Islet precursor cell (in vitro differentiated cells): ENCODE data around the gene SLC16A7.

Source experiments
- DNase-seq: peaks from one replicate; pipeline ENCODE4 v3.0.0-alpha.2; 2018

The SLC16A7 gene

DNA sequence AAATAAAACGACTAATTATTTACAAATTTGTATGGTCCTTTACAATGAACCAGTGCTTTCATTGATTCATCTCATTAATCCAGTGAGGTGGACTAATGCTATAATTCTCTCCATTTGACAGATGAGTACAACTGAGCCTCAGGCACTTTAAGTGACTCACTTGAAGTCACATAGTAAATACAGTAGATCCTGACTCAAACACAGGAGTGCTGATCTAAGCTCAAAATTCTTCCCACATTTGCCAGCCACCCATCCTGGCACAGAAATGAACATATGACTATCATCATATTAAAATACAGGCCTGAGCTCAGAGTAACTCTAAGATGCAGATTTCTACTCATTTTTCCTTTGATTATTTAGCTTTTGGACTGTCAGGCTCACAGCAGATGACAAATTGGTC is 30.6 kb downstream of the SLC16A7 start:
- DNase-seq: no peak

DNA sequence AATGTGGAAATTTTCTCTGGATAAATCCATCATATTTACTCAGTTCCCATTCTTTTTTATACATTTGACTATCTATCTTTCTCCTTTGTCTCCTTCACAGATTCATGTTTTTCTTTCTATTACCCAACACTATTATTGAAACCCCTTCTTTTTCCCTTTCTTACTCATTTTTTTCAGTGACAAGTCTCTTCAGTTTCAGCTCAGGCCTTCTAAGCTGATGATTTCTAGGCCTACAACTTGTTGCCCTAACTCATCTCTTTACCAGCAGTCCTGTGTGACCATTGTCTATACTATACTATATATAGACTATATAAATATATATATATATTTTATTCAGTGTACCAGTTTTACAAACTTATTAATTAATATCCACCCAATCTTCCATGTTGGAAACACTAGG is 31.8 kb downstream of the SLC16A7 start:
- no peak for DNase-seq

DNA sequence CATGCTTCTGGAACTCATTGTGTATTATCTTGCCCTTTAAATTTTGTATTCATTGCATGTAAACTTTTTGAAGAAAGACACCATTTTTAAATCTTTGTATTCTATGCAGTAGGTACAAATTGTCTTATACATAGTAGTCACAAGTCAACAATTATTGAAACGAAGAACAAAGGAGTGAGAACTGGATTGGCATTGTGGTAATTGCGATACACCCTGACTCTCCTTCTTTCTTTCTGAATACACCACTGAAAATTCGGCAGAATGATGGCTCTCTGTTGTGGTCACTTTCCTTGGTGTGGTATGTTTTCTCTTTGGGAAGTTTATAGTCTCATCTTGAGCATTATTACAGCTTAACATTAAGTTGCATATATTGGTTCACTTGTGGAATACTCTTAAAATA is 34.1 kb downstream of the SLC16A7 start:
- no peak for DNase-seq

DNA sequence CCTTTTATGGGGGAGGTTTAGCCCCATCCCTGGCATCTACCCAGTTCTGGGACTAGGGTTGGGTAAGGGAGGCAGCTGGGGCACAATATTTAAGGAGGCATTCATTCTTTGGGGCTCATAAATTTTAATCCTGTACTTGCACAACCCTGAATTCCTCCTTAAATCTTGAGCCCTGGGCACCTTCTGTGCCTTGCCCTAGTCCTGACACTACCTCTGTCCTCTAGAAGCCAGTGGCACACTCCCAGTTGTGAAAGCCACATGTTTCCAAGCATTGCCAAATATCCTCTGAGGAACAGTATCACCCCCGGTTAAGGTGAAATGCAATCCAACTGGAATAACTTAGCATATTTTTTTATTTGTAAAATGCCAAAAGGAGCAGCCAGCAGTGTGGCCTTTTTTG is 36.6 kb downstream of the SLC16A7 start:
- DNase-seq: no peak

DNA sequence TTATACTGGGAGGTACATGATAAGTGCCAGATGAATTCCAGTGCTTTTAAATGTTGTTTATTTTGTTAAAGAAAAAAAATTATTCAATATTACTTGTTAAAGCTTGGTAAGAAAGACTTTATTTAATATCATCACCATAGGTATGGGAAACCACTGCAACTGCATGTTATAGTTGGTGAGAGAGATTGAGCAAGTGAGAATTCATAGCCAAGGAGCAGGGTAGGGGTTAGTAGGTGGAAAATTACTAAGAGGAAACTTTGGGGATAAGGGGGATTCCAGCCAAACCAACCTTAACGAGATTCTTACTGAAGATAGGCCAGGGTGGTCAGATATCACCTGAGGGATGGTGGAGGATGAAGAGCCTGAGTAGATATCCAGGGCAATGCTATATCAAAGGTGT is 38.4 kb downstream of the SLC16A7 start:
- DNase-seq: no peak

DNA sequence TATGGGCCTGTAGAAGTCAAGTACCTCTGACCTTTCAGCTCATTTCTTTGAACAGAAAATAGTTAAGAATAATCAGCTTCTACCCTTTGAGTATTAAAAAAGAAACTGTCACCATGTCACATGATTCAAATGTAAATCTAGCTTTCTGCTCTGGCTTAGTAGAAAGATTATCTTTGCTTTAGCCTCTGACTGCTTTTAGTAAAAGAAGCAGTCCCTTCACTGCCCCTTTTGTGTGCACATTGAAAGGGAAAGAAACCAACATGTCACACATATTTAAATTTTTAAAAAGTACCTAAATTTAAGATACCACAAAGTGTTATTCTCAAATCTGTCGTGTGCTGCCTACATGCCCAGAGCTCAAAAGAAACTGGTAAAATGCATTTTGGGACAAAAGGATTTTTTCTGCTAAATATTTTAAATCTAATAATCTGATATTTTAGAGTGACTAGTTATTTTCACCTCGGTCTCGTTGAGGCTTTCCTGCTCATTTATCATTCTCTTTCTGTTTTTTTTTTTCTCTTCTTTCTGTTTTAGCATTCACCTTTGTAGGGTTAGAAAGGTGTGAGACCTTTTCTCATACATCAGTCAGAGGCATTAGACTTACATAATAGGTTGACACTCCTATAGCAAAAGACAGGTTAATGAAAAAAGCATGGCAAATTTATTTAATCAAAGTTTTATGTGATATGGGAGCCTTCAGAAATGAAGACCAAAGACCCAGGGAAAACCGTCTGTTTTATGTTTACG is 41.3 kb downstream of the SLC16A7 start:
- no peak for DNase-seq

DNA sequence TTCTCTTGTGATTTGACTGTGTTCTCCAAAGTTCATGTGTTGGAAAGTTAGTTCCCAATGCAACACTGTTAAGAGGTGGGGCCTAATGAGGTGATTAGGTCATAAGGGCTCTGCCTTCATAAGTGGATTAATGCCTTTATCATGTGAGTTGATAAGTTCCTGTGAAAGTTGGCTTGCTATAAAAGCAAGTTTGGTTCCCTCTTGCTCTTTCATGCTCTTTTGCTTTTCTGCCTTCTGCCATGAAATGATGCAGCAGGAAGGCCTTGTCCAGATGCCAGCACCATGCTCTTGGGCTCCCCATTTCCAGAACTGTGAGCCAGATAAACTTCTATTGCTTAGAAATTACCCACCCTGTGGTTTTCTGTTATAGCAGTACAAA is 41.9 kb downstream of the SLC16A7 start:
- DNase-seq: no peak

DNA sequence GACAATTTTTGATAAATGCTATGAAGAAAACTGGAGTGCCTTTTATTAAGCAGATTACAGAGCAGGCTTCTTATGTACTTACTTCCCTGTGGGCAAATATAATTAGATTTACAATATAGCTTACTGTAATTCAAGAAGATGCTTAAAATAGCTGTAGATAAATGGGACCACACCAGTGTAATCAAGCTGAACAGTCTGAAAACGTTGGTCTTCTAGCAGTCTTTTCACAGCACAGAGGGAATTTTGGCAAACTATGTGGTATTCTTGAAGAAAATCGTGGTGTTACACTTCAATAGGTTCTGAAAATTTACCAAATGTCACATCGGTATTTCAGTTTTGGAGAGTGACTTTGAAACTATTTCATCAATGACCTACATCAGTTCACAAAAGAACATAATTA is 47.7 kb downstream of the SLC16A7 start:
- no peak for DNase-seq

DNA sequence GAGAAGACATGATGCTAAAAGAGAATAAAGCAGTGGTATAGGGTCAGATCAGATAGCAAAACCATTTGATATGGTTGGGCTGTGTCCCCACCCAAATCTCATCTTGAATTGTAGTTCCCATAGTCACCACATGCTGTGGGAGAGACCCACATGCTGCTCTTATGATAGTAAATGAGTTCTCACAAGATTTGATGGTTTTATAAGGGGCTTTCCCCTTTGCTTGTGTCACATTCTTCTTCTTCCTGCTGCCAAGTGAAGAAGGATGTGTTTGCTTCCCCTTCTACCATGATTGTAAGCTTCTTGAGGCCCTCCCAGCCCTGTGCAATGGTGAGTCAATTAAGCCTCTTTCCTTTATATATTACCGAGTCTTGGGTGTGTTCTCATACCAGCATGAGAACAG is 49.4 kb downstream of the SLC16A7 start:
- no peak for DNase-seq

DNA sequence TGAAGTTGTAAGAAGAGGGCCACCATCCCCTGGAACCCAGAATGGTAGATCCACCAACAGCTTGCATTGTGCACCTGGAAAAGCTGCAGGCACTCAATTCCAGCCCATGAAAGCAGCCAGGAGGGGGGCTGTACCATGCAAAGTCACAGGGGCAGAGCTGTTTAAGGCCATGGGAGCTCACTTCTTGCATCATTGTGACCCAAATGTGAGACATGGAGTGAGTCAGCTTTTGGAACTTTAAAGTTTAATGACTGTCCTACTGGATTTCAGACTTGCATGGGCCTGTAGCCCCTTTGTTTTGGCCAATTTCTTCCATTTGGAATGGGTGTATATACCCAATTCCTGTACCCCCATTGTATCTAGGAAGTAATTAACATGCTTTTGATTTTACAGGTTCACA is 50.8 kb downstream of the SLC16A7 start:
- no peak for DNase-seq

DNA sequence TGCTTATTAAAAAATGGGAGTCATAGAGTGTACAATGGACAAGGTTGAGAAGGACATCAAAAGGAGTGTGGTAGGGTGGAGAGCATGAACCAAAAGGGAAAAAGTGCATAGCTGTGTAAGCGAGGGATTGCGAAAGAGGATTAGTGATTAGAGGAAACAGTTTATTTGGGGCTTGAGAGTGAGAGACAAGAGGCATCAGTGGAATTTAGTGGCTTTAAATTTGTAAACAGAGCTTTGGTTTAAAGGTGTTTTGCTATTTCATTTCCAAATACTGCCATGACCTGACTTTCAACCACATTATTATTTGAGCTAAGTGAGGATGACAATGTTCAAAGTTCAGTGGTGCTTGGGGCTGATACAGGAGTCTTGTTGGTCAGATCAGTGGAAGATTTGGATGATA is 53.4 kb downstream of the SLC16A7 start:
- no peak for DNase-seq

DNA sequence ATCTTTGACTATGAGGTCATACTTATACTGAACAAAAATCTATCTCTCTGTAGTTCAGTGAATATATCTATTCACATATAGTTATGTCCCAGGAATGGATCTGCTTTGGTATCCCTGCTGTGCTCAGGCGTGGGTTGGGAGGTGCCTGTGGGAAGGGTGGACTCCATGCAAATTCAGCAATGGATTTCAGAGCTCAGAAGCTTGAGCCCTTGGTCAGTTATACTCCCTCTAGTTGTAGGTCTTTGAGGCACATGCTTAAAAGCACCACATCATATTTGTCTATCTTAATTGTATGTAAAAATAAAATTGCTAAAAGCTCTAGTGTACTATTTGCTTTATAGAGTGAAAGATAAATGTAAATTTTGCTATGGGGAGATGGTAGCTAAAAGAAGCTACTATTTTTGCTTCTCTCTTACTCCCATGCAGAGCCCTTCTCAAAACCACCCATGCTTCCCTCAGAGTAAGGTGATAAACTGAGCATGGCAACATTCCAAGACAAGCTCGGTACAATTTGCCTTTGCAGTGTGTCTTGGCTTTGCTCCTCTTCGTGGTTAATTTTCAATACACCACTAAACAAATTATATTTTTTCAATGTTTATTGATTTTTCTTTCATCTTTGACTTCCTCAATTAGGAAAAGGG is 54.9 kb downstream of the SLC16A7 start:
- no peak for DNase-seq

DNA sequence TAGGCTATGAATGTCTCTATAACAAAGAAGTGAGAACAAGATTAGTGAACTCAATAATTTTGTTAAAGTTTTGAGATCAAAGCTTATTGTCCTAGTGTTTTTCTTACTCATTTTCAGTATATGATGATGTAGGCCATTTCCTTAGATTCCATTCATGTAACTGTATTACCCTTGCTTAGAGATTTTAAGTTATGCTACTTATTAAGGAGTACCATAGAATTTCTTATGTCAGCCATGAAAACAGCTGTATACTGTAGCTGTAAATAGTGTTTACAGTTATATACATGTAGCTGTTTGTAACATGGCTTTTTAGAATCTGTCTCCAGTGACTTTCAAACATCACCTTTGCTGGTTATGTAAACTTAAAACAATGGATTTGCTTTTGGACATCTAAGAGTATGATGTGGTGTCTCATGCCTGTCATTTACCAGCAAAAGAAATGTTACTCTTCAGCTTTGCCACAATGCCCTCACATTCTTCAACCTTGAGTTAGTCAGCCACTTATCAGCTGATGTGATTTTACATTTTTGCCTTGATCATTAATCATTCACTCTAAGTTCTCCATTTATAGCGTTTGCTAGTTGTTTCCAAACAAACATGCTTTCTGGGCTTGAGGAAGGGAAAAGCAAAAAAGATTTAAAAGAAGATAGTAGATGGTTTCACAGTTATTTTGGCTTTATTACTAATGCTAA is 55.5 kb downstream of the SLC16A7 start:
- no peak for DNase-seq

DNA sequence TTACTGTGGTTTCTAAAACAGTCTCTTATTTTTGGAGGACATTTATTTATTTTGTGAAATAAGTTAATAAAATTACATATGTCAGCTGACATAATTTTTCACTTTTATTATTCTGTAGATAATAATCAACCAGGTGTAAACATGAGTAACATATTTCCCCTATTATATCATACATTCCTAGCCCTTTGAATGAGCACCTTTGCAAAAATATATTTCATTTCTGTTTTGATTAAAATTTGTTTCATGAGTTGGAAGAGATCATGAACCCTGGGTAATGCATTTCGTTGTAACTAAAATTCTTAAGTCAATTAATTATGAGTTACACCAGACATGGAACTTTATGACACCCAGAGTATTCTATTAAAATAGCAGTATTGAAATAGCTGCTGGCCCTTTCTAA is 56.3 kb downstream of the SLC16A7 start:
- no peak for DNase-seq

DNA sequence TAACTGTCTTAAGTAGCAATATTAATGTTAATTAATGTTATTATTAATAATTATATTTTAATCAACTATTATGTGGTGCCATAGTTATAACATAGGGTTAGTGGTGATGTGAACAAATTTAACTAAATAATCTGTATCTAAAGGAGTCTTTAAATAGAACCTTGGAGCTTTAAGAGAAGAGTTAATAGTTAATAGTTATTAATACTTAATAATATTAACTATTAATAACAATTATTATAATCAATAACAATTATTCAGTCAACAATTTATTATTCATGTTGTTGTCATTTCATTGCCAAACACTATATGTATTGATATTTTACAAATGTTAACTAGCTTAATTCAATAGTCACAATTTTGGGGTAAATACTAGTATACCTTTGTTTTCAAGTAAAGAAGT is 58.2 kb downstream of the SLC16A7 start:
- DNase-seq: no peak

DNA sequence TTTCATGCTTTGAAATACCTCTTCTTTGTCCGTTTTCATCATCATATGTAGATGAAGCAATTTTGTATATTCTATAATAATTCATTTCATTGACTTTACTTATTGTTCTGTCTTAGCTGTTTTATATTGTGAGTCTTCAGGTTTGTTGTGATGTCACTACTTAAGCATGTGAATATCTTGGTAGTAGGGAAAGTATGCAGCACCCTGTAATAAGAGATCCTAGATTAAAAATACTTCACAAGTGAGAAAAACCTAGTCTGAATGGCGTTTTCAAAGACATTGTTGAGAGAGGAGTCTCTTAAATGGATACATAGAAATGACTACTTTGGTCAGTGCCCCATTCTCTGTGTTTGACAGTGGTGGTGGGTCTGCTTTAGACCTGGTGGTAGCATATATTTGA is 61.4 kb downstream of the SLC16A7 start:
- DNase-seq: no peak

DNA sequence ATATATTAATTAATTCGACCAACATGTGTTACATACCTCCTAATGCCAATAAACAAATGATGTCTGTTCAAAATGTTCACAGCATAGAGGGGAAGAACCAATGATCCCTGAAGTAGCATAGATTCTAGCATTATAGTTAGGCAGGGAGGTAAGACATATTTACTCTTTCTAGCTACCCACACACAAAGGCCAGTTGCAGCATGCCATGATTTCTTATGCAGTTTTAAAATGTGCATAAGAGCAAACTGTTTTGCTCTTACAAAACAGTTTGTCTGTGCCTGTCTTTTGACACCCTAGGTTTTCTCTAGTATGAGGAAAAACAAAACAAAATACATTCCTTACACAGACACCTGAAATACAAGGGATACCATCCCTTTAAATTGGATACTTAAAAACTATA is 61.9 kb downstream of the SLC16A7 start:
- no peak for DNase-seq

DNA sequence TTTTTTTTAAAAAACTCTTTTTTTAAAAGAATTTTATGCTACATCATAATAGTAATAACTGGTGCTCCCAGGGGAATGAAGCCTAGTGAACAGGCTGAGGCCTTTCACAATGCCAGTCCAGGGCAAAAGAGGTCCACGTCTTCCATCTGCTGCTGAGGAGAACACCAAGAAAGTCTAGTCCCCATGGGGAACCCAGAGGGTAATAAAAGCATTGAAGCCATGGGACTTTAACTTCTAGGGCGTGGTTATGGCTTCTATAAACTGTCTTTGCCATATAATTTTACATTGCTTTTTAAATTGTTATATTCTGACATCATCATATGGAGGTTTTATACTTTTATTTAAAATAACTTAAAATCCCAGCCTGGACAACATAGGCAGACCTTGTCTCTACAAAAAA is 64.3 kb downstream of the SLC16A7 start:
- no peak for DNase-seq

DNA sequence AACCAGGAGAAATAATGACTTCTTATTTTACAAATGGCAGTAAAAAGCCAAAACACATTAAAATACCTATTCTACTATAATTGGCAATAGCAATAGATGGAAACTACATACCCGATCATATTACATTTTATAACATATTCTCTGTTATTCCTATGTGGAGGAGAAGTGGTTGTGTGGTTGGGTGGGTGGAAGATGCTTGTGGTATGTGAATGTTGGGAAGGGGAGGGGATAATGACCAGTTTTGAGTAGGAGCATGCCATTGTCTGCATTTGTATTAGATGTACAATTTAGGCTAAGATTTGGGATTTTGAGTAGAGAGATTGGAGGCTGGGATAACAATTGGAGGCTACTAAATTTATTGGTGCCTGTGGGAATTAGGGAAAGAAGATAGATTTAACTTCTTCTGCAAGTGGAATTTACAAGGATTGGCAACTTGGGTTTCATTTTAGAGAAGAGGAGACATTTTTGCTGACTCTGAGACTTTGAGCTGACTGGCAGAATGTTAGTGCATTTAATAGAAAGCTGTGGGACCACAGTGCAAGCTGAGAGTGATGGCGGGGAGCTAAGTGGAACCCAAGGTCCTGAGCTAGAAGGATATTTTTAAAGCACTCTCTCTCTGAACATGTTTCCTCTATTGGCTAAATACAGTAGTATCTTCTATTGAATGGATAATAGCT is 65.2 kb downstream of the SLC16A7 start:
- DNase-seq: no peak

DNA sequence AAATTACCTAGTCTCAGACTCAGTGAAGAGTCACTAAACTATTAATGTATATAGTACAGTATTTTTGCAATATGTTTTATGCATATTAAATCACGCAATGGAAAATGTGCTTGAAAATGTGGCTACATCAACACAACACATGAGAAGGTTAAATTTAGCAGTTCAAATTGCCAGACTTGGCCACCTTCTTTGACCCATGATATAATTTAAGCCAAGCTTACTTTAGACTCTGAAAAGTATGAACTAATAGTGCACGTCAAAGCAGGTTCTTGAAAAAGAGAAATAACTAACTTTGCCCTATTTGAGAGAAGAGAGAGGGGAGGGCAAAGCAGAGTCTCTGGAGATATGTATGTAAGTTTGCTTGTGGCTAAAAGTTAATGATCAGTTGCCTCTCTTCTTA is 68.7 kb downstream of the SLC16A7 start:
- DNase-seq: no peak

DNA sequence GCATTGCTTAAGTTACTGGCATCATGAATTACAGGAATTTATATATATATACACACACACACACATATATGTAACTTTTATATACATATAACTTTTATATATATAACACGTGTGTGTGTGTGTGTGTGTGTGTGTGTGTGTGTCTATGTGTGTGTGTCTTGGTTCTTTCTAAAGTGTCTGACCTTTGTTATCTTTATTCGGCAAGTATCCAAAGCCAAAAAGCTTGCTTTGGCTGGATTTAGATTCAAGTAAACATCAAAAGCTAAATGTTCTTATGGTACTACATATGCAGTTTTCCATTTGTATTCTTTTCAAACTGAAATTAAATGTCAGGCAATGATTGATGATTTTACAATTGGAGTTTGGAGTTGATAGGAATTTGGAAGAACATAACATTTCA is 69.9 kb downstream of the SLC16A7 start:
- DNase-seq: no peak

DNA sequence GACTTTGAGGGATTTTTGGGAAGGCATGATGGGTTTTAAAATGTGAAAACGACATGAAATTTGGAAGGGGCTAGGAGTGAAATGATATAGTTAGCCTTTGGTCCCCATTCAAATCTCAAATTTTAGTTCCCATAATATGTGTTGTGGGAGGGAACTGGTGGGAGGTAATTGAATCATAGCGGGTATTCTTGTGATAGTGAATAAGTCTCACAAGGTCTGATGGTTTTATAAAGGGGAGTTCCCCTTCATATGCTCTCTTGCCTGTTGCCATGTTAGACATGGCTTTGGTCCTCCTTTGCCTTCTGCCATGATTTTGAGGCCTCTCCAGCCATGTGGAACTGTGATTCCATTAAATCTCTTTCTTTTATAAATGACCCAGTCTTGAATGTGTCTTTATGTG is 72.8 kb downstream of the SLC16A7 start:
- no peak for DNase-seq

DNA sequence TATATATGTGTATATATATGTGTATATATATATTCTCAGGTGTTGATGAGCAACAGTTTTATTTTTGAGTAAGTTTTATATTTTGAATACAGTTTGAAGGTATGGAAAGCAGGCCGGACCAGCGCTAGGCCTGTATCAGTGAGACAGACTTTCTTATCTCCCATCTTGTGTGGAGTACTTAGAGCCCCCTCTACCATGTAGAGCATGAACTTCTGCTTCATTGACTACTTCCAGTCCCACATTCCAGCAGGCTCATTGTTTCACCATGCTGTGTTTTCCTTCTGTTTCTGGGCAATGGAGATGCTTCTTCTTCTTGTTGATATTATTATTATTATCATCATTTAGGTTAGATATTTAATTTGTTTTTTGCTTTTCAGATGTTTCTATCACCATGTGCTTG is 76.4 kb downstream of the SLC16A7 start:
- DNase-seq: no peak

DNA sequence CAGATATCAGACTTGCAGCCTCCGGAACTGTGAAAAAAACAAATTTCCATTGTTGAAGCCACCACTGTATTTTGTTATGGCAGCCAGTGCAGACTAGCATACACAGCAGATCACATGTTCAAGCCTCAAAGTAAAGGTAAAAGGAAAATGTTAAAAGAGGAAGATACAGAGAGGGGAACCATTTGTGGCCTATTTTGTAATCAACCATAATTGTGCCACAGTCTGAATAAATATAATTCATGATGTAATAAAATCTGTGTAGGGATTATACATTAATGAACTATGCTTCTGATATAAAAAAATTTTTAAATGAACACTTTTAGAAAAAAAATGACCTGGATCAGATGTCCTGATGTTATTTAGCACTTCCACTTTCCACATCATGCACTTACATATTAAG is 79.6 kb downstream of the SLC16A7 start:
- DNase-seq: no peak
